ENCODE measurements around the gene RNF168.
A peak's percentile ranks its signal among the peaks of the same experiment; 100 is the strongest.
"Not testable (repeated sequence)": the region's sequence is repeated elsewhere in the genome, so short reads cannot be mapped to it uniquely, and the experiment has no call there.

RNF168 gene

DNA sequence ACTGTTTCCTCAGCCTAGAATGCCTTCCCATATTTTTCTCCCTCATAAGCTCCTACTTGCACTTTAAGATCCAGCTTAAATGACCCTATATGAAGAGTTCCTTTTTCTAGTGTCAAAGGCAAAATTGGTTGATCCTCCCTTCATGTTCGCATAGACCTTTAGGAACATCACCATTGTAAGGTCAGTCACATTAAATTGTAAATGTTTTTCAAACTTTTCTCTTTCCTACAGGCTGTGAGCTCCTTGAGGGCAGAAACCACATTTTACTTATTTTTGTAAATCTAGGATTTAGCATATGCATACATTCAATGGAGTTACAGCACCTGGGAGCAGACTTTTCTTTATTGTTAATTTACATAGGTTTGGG is 10.8 kb upstream of the RNF168 start:
- DNase-seq, result no peak

- DNase-seq, result no peak
Observed at GRCh38 chr3:196513697-196514349, 10.3 kb upstream of the RNF168 start.

- DNase-seq, result peak; percentile 86
Observed at GRCh38 chr3:196511646-196512425, 8.3 kb upstream of the RNF168 start.

DNA sequence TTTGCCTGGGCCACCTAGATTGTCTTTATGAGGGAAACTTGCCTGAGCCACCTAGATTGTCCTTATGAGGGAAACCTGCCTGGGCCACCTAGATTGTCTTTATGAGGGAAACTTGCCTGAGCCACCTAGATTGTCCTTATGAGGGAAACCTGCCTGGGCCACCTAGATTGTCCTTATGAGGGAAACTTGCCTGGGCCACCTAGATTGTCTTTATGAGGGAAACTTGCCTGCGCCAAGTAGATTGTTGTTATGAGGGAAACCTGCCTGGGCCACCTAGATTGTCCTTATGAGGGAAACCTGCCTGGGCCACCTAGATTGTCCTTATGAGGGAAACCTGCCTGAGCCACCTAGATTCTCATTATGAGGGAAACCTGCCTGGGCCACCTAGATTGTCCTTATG is 7.5 kb upstream of the RNF168 start:
- DNase-seq, result not testable (repeated sequence)

GRCh38 chr3:196506687-196507086 is 3.1 kb upstream of the RNF168 start:
- DNase-seq, result no peak

DNA sequence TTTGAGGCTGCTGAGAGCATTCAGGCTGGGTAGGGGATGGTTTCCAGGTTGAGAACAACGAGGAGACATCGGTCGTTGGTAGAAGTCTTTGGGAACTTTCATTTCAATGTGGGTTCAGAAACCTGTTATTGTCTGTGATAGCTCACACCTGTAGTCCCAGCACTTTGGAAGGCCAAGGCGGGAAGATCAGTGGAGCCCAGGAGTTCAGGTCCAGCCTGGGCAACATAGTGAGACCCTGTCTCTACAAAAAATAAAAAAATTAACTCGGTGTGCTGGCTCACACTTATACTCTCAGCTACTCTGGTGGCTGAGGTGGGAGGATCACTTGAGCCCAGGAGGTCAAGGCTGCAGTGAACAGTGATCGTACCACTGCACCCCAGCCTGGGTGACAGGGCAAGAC is 988 bp upstream of the RNF168 start:
- DNase-seq, result no peak

DNA sequence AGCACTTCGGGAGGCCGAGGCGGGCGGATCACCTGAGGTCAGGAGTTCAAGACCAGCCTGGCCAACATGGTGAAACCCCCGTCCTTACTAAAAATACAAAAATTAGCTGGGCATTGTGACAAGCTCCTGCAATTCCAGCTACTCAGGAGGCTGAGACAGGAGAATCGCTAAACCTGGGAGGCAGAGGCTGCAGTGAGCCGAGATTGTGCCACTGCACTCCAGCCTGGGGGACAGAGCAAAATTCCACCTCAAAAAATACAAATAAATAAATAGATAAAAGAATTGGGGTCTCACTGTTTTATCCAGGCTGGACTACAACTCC is 470 bp upstream of the RNF168 start:
- not testable (repeated sequence) for DNase-seq

DNA sequence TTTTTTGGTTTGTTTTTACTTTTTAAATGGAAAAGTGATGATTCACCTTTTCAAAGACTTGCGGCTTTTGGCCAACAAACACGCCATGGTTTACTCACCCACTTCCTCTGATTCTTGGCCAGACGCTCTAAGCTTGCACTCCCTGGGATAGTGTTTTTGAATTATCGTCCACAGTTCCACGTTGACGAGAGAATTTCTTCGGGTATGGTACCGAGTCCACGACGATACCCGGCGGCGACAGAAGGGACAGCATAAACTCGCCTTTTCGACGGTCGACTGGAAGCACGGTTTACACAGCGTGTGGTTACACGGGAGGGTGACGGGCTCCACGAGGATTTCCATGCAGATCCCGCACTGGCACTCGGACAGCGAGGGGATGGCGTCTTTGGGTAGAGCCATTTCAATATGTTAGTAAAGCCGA is 783 bp downstream of the RNF168 start:
- DNase-seq, result peak; percentile 58

DNA sequence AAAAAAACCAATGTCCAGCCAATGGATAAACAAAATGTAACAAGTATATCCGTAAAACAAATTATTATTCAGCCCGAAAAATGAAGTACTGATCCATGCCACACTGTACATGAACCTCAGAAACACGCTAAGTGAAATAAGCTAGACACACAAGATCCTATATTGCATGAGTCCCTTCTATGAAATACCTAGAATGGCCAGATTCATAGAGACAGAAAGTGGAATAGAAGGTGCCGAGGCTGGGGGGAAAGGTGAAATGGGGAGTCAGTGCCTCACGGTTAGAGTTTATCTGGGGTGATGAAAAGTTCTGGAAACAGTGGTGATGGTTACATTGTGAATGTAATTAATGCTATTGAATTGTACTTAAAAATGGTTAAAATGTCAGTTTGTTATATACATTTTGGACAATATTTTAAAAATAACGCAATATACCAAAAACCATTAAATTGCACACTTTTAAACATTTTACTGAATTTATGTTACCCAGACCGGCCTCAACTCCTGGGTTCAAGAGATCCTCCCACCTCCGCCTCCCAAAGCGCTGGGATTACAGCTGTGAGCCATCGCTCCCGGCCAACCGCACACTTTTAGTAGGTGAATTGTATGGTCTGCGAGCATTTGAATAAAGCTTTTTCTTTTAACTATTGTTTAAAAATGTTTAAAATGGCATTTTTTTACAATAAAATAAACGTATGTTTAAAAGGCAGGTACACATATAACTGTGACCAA is 2.1 kb downstream of the RNF168 start:
- no peak for DNase-seq

DNA sequence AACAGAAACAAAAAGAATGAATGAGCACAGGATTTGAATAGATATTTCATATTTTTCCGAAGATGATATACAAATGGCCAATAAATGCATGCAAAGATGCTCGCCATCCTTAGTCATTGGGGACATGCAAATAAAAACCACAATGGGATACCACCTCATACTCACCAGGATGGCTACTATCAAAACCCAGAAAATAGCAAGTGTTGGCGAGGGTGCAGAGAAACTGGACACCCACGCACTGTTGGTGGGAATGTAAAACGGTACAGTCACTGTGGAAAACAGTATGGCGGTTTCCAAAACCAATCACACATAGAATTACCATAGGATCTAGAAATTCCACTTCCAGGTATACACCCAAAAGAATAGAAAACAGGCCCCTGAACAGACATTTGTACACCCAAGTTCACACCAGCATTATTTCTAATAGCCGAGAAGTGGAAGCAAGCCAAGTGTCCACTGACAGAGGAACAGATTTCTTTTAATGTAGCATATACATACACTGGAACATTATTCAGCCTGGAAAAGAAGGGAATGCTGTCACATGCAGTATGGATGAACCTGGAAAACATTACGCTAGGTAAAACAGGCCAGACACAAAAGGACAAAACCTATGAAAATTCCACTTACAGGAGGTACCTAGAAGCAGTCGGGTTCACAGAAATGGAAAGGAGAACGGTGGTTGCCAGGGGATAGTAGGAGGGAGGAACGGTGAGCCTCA is 3.6 kb downstream of the RNF168 start:
- DNase-seq, result no peak

DNA sequence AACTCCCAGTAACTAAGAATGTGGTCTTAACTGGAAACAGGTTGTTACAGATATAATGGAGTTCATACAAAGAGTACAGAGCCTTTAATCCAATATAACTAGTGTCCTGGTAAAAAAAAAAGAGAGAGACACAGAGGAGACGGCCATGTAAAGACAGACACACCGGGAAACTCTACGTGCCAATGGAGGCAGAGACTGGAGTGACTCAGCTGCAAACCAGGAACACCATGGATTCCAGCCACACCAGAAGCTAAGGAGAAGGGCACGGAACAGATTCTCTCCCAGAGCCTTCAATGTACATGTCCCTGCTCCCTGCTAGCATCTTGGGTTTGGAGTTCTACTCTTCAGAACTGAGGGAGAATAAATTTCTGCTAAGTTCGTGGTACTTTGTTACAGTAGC is 4.5 kb downstream of the RNF168 start:
- DNase-seq, result no peak

DNA sequence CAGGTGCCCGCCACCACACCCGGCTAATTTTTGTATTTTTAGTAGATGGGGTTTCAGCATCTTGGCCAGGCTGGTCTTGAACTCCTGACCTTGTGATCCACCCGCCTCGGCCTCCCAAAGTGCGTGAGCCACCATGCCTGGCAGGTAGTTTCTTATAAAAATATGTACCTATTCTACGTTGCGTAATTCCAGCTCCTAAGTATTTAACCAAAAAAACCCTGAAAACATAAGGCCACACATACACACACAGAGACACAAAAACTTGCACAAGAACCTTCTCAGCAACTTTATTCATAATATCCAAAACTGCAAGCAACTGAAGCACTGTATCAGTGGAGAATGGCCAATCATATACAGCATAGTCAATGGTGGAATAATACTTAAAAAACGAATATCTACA is 5.3 kb downstream of the RNF168 start:
- DNase-seq, result no peak

- DNase-seq, result no peak
Observed at GRCh38 chr3:196496183-196496582, 7.4 kb downstream of the RNF168 start.

DNA sequence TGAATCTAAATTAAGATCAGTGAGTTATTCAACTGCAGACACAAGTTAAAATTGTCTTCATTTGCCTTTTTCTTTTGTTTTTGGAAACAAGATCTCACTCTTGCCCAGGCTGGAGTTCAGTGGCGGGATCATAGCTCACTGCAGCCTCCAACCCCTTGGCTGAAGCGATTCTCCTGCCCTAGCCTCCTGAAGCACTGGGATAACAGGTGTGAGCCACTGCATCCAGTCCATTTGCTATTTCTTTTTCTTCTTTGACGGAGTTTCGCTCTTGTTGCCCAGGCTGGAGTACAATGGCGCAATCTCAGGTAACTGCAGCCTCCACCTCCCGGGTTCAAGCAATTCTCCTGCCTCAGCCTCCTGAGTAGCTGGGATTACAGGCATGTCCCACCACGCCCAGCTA is 10.3 kb downstream of the RNF168 start:
- no peak for DNase-seq

- DNase-seq, result no peak
Observed at GRCh38 chr3:196492080-196492479, 11.5 kb downstream of the RNF168 start.

GRCh38 chr3:196489747-196490146 is 13.8 kb downstream of the RNF168 start:
- DNase-seq, result no peak

GRCh38 chr3:196486263-196486662 is 17.3 kb downstream of the RNF168 start:
- DNase-seq, result peak; percentile 15

DNA sequence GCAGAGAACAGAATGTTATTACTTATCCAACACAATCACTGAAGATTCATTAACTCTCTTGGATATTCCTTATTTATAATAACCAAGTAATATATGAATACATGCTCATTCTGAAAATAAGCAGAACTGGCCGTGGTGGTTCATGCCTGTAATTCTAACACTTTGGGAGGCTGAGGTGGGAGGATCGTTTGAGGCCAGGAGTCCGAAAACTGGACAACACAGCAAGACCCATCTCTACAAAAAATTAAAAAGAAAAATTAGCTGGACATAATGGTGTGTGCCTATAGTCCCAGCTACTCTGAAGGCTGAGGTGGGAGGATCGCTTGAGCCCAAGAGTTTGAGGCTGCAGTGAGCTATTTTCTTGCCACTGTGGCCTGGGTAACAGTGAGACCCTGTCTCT is 25.9 kb downstream of the RNF168 start:
- DNase-seq, result no peak

DNA sequence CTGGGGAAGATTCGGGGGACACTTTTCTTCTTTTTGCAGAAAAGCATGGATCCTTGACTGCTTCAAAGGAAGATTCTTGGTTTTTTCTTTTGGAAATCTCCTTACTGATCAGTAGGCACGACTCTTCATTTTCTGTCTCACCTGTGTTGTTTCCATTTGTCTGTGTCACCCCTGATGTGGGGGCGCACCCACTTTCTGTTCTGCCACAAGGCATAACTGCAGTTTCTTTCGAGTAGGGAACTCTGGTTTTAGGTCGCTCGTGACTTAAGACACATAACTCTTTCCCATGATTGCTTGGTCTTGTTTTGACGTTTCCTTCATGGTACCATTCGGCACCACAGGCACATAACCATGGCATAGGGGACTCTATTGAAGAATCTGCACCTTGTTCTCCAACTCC is 31.3 kb downstream of the RNF168 start:
- DNase-seq, result no peak

DNA sequence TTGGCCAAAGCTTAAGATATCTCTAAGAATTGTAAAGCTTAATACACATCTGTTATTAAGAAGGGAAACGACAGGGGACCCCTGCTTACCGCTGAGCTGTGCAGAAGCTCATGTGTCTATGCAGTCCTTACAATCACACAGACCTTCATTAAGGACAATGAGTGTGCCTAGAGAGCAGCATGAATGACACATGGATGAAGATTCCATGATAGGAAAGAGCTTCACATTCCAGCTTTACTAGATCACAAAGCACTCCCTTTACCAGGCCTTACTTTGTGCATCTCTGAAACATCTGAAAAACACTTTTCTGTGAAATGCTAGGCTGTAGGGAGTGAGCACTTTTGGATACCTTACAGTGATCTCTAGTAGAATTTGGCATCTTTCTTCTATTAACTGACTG is 32.0 kb downstream of the RNF168 start:
- DNase-seq, result no peak

GRCh38 chr3:196470182-196470581 is 33.4 kb downstream of the RNF168 start:
- DNase-seq, result not testable (repeated sequence)

GRCh38 chr3:196463804-196464203 is 39.8 kb downstream of the RNF168 start:
- no peak for DNase-seq

DNA sequence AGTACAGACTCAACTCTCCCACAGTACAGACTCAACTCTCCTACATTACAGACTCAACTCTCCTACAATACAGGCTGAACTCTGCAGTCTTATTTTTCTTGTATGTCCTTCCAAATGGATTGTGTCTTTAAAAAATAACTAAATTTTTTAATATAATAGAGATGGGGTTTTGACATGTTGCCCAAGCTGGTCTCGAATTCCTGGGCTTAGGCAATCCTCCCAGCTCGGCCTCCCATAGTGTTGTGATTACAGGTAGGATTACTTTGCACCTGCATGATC is 40.2 kb downstream of the RNF168 start:
- no peak for DNase-seq

Data from hematopoietic multipotent progenitor cell treated with erythropoietin and hydrocortisone succinate and interleukin-3 and kit ligand, for 8 days (in vitro differentiated cells).